Dendritic cell treated with granulocyte-macrophage colony-stimulating factor and Interleukin-4, amounts not matched to agents 40 ng/mL and 50 ng/mL, for 4 days (primary cell): ENCODE results near the gene LRPPRC.

ENCODE experiments used
- H3K27ac Mint-ChIP-seq: one replicate; pipeline ENCODE4 v1.8.0; 2022; ENCODE audit warnings: mild to moderate bottlenecking, mixed read lengths
- H3K27me3 Mint-ChIP-seq: one replicate; pipeline ENCODE4 v1.8.0; 2022; ENCODE audit warnings: mild to moderate bottlenecking, mixed read lengths
- H3K36me3 Mint-ChIP-seq: one replicate; pipeline ENCODE4 v1.8.0; 2022; ENCODE audit warnings: low read depth, mixed read lengths
- H3K4me1 Mint-ChIP-seq: one replicate; pipeline ENCODE4 v1.8.0; 2022; ENCODE audit warnings: low read depth, mixed read lengths
- H3K4me3 Mint-ChIP-seq: one replicate; pipeline ENCODE4 v1.8.0; 2022; ENCODE audit warnings: mild to moderate bottlenecking, moderate library complexity, mixed read lengths
- H3K9me3 Mint-ChIP-seq: one replicate; pipeline ENCODE4 v1.8.0; 2022; ENCODE audit warnings: mixed read lengths
- intact Hi-C: fragments of 100-400 bp; cut with micrococcal nuclease; formaldehyde crosslinking; loops from one replicate; pipeline ENCODE4 v1.15.0; 2022

The LRPPRC gene

DNA sequence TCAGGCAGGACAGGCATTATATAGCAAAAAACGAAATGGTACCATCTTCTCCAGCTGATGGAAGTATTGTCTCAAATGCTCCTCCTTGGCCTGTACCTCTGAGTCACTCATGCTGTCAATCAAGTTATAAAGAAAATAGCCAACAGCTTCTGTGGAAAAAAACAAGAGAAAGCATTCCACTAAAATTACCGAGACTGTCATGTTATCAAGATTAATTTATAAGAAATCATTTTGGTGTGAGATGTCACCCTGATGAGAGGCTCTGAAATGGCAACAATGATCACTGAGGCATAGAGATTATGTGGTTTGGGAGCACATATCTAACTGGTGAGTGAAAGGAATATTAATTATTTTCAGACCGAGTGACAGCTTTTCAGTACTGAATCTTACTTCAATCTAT, 47.4 kb downstream of the LRPPRC start:
- H3K9me3 Mint-ChIP-seq = no peaks in the 10 kb centered on the region
- H3K4me1 Mint-ChIP-seq = no peaks in the 10 kb centered on the region
- H3K27ac Mint-ChIP-seq = no peak overlapping the region
- intact Hi-C loops = no loop called here
- peaks cover 86% of the 10 kb centered on the region for H3K36me3 Mint-ChIP-seq
- H3K4me3 Mint-ChIP-seq = no peak overlapping the region
- no peaks in the 10 kb centered on the region for H3K27me3 Mint-ChIP-seq

DNA sequence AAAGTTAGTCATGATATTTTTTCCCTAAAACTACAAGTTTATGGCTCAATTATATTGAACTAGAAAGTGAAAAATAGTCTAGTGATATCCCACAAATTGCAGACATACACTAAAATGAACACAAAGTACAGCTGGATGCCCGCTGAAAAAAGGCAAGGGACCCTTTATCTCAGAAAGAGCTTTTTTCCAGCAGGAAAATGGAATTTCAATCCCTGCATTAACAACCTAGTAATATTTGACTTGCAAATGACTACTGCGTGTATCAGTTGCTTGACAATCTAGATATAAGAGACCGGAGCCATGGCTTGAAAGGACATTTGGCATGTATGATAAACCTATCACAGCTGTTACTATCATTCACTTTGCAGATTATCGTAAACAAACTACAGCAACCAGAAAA, 49.1 kb downstream of the LRPPRC start:
- H3K27me3 Mint-ChIP-seq = no peaks in the 10 kb centered on the region
- no peak overlapping the region for H3K27ac Mint-ChIP-seq
- H3K4me1 Mint-ChIP-seq = no peaks in the 10 kb centered on the region
- intact Hi-C loops = no loop called here
- no peaks in the 10 kb centered on the region for H3K9me3 Mint-ChIP-seq
- no peak overlapping the region for H3K4me3 Mint-ChIP-seq
- peaks cover 74% of the 10 kb centered on the region for H3K36me3 Mint-ChIP-seq

DNA sequence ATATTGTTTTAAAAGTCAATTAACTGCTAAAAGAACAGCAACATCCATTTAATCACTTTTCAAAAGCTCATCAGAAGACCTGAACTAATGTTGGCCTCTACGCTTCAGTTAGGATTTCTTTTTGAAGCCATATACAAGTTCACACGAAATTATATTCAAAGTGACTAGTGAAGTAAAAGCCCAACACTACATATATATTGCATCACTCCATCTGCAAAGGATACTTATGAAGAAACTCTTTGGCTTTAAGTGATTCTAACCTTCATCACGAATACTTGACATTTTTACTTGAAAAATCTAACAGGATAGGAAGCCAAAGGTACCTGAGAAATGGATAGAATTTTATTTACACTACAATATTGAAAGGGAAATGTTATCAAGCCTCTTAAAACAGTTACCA, 50.4 kb downstream of the LRPPRC start:
- H3K27ac Mint-ChIP-seq = no peak overlapping the region
- peaks cover 63% of the 10 kb centered on the region for H3K36me3 Mint-ChIP-seq
- H3K27me3 Mint-ChIP-seq = no peaks in the 10 kb centered on the region
- no peak overlapping the region for H3K4me3 Mint-ChIP-seq
- intact Hi-C loops = no loop called here
- H3K4me1 Mint-ChIP-seq = no peaks in the 10 kb centered on the region
- H3K9me3 Mint-ChIP-seq = no peaks in the 10 kb centered on the region

DNA sequence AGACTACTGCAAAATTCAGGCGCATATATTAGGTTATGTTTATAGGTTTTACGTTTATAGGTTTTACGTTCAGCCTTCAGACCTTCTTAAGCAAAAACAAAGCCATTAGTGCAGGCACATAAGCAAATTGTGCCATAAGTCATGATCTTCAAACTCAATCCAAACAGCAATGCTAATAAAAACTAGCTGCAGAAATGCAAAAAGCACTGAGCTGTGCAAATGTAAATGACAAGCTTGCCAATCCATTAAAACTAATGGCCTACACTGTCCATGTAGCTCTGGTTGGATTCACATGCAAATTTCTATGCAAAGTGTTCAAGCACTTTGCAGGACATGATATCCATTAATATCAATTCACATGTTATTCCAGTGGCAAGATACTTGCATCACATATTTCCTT, 50.9 kb downstream of the LRPPRC start:
- peaks cover 63% of the 10 kb centered on the region for H3K36me3 Mint-ChIP-seq
- H3K27me3 Mint-ChIP-seq = no peaks in the 10 kb centered on the region
- no peak overlapping the region for H3K27ac Mint-ChIP-seq
- intact Hi-C loops = loop anchor here (5.0 kb wide), 1 partner anchor 32 kb away; no protein-coding TSS in a partner anchor
- no peaks in the 10 kb centered on the region for H3K4me1 Mint-ChIP-seq
- H3K9me3 Mint-ChIP-seq = no peaks in the 10 kb centered on the region
- H3K4me3 Mint-ChIP-seq = no peak overlapping the region

DNA sequence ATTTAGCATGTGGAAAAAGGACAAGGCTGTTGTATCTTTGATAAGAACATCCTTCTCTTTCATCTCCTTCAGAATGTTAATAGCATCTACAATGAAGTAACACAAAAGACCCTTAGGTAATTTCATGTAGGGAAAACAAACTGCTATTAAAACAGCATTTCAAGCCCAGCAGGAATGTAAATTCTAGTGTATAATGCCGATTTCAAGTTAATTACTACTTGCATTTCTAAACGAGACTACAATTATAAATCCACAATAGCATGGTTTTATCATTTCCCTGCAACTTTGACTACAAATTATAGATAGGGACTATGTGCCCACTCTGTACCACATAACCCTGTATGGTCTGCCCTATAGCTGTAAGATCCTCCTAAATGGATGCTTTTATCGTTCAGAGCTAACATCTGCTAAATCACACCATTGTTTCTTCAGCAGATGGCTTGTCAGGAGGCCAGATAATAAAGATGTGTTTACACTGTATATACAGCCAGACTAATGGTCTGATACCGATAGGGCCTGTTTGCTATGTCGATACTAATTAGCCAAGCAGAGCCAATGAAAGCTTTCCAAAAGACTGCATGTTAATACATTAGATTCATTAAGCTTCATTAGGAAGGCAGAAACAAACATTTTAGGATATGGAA, 51.9 kb downstream of the LRPPRC start:
- Mint-ChIP-seq H3K27me3 (no peaks in the 10 kb centered on the region), H3K27ac (no peak overlapping the region), H3K4me3 (no peak overlapping the region), H3K4me1 (no peaks in the 10 kb centered on the region), H3K36me3 (peaks cover 62% of the 10 kb centered on the region), H3K9me3 (no peaks in the 10 kb centered on the region)
- intact Hi-C loops = loop anchor here (5.0 kb wide), 1 partner anchor 33 kb away; no protein-coding TSS in a partner anchor

DNA sequence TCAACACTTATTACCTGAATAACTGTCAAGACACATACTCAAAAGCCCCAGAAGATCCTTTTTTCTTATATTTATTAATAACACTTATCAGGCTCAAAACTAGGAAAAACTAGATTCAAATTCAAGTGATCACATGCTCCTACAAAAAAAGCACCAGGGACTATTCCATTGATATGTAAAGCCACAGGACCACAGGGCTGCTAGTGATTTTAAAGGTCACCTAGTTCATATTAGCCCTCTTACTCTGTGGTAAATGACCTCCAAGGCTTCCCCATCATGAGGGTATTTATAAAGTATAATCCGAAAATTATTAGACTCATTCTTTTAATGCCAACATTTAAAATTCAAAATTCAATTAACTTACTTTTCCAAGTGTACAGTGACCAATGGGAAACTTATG, 52.5 kb downstream of the LRPPRC start:
- Mint-ChIP-seq H3K4me1 (no peaks in the 10 kb centered on the region), H3K27me3 (no peaks in the 10 kb centered on the region), H3K4me3 (no peak overlapping the region), H3K36me3 (peaks cover 62% of the 10 kb centered on the region), H3K9me3 (no peaks in the 10 kb centered on the region), H3K27ac (no peak overlapping the region)
- intact Hi-C loops = loop anchor here (5.0 kb wide), 1 partner anchor 34 kb away; no protein-coding TSS in a partner anchor

DNA sequence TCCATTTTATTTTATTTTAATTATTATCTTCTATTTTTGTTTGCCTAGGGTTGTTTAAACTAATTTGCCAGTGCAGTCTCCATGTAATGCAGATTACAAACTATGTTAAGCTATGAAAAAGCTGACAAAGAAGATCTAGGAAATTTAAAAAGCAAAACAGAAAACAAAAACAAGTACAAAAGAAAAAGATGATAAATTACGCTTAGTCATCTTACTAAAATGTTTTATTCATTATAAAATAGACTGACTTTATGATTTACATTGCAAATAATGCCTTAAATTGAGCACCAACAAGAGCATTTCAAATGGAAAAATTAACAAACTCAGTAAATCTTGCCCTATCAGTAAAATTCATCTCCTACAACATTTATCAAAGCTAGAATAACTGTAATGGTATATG, 52.9 kb downstream of the LRPPRC start:
- H3K36me3 Mint-ChIP-seq = peaks cover 62% of the 10 kb centered on the region
- H3K27ac Mint-ChIP-seq = no peak overlapping the region
- H3K27me3 Mint-ChIP-seq = no peaks in the 10 kb centered on the region
- H3K4me1 Mint-ChIP-seq = no peaks in the 10 kb centered on the region
- intact Hi-C loops = loop anchor here (5.0 kb wide), 1 partner anchor 34 kb away; no protein-coding TSS in a partner anchor
- no peak overlapping the region for H3K4me3 Mint-ChIP-seq
- H3K9me3 Mint-ChIP-seq = no peaks in the 10 kb centered on the region

DNA sequence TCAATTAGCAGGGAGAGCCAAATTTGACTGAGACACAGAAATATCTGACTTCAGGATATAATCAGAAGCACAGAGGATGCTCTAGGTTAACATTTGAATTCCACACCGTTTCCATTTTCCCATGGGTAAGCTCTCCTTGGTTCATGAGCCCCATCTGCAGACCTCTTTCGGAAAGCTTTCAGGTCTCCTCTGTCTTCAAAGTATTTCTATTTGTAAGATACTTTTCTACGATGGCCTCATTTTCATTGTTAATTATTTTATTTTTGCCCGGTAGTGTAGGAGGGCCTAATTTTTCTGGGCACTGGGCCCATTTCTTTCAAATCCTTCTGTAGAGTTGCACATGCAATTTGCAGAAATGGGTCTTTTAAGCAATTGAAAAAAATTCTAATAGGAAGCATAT, 53.8 kb downstream of the LRPPRC start:
- intact Hi-C loops = loop anchor here (5.0 kb wide), 1 partner anchor 35 kb away; no protein-coding TSS in a partner anchor
- H3K9me3 Mint-ChIP-seq = no peaks in the 10 kb centered on the region
- H3K4me1 Mint-ChIP-seq = no peaks in the 10 kb centered on the region
- no peak overlapping the region for H3K27ac Mint-ChIP-seq
- H3K4me3 Mint-ChIP-seq = no peak overlapping the region
- H3K27me3 Mint-ChIP-seq = no peaks in the 10 kb centered on the region
- H3K36me3 Mint-ChIP-seq = peaks cover 57% of the 10 kb centered on the region

DNA sequence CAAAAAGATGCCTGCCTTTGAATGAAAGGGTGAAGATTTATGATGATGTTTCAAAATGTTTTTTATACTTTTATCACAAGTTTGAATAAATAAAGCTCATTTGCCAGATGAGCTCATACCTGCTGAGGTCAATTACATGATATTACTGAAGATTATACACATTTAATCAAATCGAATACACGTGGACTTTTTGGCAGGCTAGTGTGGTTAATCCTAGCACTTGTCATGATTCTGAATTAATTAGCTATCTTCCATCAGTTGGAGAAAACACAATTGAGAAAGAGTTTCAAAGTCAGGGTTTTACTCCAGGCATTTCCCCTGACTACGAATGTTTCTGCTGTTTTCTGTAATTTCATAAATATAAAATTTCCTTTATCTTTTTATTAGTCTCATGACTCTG, 54.4 kb downstream of the LRPPRC start:
- Mint-ChIP-seq H3K27ac (no peak overlapping the region), H3K36me3 (peaks cover 51% of the 10 kb centered on the region), H3K4me1 (no peaks in the 10 kb centered on the region), H3K9me3 (no peaks in the 10 kb centered on the region), H3K27me3 (no peaks in the 10 kb centered on the region), H3K4me3 (no peak overlapping the region)
- intact Hi-C loops = loop anchor here (5.0 kb wide), 1 partner anchor 36 kb away; no protein-coding TSS in a partner anchor

DNA sequence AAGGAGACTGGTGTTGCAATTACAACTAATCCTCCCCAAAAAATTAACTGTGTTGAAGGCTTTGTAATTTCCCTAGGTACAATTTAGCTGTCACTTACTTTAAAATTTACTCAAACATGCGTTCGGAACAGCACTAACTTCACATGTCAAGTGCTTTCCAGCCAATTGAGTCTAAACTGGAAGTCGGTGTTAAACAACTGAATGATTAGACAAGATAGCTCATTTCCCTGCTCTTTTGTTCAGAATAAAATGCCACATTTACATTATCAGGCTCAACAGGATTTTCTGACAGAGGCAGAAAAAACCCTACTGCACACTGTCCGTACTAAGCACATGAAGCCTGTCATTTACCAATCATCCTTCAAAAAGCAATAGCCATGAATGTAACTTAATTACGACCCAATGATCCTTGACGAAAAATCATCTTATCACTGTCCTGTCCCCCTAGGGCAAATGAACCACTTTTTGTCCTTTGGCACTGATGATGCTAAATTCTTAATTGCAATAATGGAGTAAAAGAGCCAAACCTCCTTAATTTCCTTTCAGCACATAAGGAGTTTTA, 56.0 kb downstream of the LRPPRC start:
- no peaks in the 10 kb centered on the region for H3K9me3 Mint-ChIP-seq
- H3K4me3 Mint-ChIP-seq = no peak overlapping the region
- H3K36me3 Mint-ChIP-seq = peaks cover 35% of the 10 kb centered on the region
- H3K27me3 Mint-ChIP-seq = no peaks in the 10 kb centered on the region
- H3K27ac Mint-ChIP-seq = no peak overlapping the region
- intact Hi-C loops = loop anchor here (5.0 kb wide), 1 partner anchor 38 kb away; no protein-coding TSS in a partner anchor
- H3K4me1 Mint-ChIP-seq = no peaks in the 10 kb centered on the region

DNA sequence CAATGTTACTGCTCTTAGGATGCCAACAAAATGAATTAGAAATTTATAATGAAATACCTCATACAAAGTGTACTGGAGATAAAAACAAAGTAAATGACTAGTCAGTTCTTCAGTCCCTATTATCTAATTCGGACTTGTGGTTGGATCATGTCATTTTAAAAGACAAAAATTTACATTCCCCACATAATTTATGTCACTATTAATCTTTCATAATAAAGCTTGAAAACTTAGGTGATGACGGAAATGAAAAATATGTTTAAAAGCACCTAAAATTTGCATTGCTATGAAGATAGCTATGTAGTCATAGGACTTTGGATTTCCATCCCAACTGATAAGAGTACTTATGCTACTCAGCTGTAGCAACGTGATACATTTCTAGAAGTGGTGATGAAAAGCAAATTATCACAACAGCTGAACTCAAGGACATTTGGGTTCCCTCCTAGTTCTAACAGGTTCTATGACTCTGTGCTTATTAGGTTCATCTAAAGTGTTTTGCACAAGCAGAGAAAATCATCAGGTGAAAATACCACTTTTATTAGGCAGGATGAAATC, 58.4 kb downstream of the LRPPRC start:
- Mint-ChIP-seq H3K9me3 (no peaks in the 10 kb centered on the region), H3K4me3 (no peak overlapping the region), H3K27ac (no peak overlapping the region), H3K27me3 (no peaks in the 10 kb centered on the region), H3K36me3 (peaks cover 46% of the 10 kb centered on the region), H3K4me1 (no peaks in the 10 kb centered on the region)
- intact Hi-C loops = no loop called here

DNA sequence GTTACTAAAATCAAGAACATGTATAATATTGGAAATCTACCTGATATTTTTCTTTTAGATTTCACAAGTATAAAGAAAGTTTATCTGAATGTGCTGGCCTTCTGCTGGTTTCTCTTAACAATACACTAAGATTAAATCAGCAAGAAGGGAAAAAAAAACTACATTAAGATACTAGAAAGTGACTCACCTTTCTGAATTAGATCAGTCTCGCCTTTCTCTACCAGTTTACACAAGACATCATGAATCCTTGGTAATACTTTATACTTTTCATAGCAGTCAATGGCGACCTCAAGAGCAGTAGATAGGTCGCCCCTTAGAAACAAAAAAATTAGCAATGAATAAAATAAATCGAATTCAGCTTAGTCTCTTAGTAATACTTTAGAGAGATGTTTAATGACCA, 61.2 kb downstream of the LRPPRC start:
- no peaks in the 10 kb centered on the region for H3K9me3 Mint-ChIP-seq
- intact Hi-C loops = no loop called here
- no peak overlapping the region for H3K4me3 Mint-ChIP-seq
- no peaks in the 10 kb centered on the region for H3K27me3 Mint-ChIP-seq
- H3K36me3 Mint-ChIP-seq = peaks cover 49% of the 10 kb centered on the region
- H3K4me1 Mint-ChIP-seq = no peaks in the 10 kb centered on the region
- no peak overlapping the region for H3K27ac Mint-ChIP-seq

DNA sequence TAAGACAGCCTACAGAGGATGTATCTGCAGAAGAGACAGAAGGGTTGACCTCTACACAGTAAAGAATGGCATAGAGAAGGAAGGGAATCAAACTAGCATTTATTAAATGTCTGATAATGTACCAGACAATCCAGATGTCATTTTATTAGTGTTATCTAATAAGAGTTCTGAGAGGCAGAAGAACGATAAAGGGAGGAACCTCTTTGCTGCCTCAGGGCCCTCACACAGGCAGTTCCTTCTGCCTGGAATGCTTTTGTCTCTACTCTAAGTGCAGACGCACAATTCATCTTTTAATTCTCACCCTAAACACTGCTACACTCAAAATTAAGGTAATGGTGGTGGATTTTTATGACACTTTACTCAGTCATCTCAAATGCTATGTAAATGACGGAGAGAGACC, 64.5 kb downstream of the LRPPRC start:
- intact Hi-C loops = no loop called here
- Mint-ChIP-seq H3K36me3 (peaks cover 42% of the 10 kb centered on the region), H3K27ac (no peak overlapping the region), H3K9me3 (no peaks in the 10 kb centered on the region), H3K27me3 (no peaks in the 10 kb centered on the region), H3K4me3 (no peak overlapping the region), H3K4me1 (no peaks in the 10 kb centered on the region)

DNA sequence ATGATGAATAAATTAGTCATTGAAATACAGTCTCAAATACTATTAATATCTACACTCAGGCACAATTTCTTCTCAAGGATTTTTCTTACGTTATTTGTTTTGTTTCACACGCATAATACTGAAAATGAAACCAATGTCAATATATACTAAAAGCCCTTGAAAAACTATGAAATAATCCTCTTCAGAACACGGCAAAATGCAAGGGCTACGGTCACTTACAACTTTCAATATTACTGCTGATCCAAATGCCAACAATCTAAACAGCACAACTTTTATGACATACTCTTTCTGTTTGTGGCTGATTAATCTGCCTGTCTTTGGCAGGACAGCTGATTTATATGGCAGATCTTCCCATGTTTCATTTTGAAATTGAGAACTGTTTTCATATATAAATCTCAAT, 68.3 kb downstream of the LRPPRC start:
- intact Hi-C loops = no loop called here
- no peaks in the 10 kb centered on the region for H3K9me3 Mint-ChIP-seq
- no peaks in the 10 kb centered on the region for H3K4me1 Mint-ChIP-seq
- no peak overlapping the region for H3K4me3 Mint-ChIP-seq
- no peak overlapping the region for H3K27ac Mint-ChIP-seq
- no peaks in the 10 kb centered on the region for H3K27me3 Mint-ChIP-seq
- H3K36me3 Mint-ChIP-seq = peaks cover 66% of the 10 kb centered on the region
